CD4-positive, alpha-beta T cell treated with Interleukin-6 at 100 ng/mL for 8 hours (primary cell): ENCODE results near the gene NTN1.

Experiments
- DNase-seq: peaks from one replicate; pipeline ENCODE4 v3.0.0-alpha.2; 2020; ENCODE audit warnings: mixed read lengths, low spot score

NTN1 gene

DNA sequence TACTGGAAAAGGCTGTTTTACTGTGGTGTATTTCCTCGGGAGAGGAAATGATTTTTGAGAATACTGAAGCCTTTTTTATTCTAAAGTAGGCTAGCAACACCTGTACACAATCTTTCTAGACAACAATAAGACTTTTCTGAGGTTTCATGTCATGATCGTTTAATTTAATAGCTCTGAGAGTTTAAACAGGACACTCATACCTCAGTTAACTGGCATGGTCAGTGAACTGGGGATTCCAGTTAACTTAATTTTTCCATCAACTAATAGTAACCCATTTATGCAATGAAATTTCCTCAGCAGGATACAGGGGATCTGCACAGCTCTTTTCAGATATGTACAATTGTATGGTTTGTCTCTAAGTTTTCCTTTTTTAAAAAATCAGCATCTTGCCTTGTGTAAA lies 262.6 kb downstream of the NTN1 start:
- no peak for DNase-seq

DNA sequence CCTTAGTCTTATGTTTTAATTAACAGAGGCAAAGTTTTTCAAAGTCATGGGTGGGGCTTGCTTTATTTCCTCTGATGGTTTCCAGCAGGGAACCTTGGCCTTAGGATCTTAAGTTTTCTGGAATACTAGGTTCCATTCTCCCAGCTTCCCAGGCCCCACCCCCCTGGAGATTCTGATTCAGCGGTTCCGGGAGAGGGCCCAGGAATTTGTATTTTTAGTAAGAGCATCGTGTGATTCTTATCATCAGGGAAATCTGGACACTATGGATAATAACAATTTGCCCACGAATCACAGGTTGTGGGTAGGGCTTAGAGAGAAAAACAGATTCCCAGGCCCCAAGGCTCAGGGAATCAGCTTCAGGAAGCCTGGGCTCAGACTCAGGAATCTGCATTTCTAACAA lies 263.6 kb downstream of the NTN1 start:
- no peak for DNase-seq

GRCh38 chr17:9285602-9286427 lies 264.5 kb downstream of the NTN1 start:
- no peak for DNase-seq

DNA sequence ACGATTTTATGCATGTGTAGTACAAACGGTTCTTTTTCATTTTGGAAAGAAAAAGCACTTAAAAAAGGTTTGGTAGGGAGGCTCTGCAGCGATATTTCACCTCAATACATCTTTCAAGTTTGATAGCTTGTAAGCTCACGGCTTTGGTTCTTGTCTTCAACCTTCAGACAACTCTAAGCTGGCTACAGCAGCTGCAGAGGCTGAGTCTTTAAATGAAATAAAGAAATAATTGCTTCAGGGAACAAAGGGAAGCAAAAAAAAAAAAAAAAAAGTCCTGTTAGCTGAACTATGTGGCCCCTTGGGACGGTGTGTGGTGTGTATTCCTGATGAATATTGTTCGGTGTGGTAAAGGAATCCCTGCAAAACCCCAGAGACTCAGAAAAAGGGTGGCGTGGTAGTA lies 265.1 kb downstream of the NTN1 start:
- DNase-seq: no peak

DNA sequence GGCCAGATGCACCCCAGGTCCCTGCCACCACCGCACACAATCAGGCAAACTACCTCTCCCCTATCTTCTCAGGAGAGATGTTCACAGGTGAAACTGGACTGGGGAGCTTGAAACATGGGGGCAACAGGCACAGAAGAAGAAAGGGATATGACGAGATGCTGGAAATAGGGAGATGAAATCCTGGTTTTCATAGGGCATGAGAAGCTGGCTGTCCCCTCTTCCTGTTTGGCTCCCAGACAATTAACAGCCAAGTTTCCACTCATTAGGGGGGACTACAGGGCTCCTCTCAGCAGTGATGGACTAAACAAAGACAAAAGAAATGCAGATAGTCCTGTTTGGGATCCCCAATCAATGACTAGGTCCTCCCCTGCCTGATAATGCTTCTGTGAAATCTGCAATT lies 266.0 kb downstream of the NTN1 start:
- no peak for DNase-seq

GRCh38 chr17:9290226-9290613 lies 268.9 kb downstream of the NTN1 start:
- no peak for DNase-seq

DNA sequence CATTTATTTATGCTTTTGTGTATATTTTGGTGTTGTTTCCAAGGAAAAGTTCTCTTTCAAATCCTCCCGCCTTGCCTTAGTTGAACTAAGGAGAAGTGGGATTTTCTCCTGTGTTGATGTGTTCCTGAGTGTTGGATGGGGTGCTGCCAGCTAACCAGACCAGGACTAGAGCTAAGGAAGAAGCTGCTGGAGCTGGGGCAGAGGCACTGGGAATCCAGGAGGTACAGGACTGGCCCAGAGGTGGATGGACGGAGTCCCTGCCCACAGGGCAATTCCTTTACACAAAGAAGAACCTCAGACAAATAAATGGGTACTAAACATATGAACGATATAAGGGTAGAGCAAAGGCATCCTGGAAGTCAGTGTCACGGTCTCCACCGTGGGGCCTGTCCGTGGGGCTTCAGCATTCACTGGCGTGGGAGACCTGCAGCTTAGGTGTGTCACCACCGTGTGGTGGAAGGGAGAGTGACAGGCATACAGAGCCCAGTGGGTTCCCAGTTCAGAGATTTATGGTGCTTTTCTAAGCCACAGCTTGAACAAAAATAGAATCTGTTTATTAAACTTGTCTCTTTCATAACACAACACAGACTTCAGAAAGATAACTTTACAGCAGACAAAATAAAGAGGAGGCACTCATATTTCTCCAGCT lies 270.7 kb downstream of the NTN1 start:
- peak; percentile 14 for DNase-seq

- no peak for DNase-seq
Measured at GRCh38 chr17:9292561-9292941, 271.2 kb downstream of the NTN1 start.
